Kidney epithelial cell (primary cell): Measurements from ENCODE around the gene GALNT9. TPM values are rescaled to one million over a fixed set of nuclear protein-coding genes. Genes with fewer than 3 reads are reported as not detected.

Experiments used
- DNase-seq: peaks from one replicate; pipeline ENCODE4 v3.0.0-alpha.2; 2010; ENCODE audit warnings: low read depth
- H3K27me3 ChIP-seq: 2 replicates; pipeline ENCODE4 v1.6.0; 2011; ENCODE audit warnings: low read length; ENCODE audit not compliant: control insufficient read depth, insufficient read depth
- H3K36me3 ChIP-seq: 2 replicates; pipeline ENCODE4 v1.5.1; 2011; ENCODE audit warnings: low read length; ENCODE audit not compliant: control insufficient read depth, insufficient read depth
- H3K4me3 ChIP-seq: 2 replicates; pipeline ENCODE4 v1.5.1; 2011; ENCODE audit warnings: low read depth, mild to moderate bottlenecking, control low read depth, low read length
- CTCF ChIP-seq: IDR thresholded peaks from 2 replicates; pipeline ENCODE4 v1.5.1; 2011; ENCODE audit warnings: mild to moderate bottlenecking, moderate library complexity, low read length, control low read depth, inconsistent platforms; ENCODE audit not compliant: insufficient read depth, poor library complexity, severe bottlenecking
- total RNA-seq: library from RNA; depleted of rRNA; stranded (reverse); fragments of >200 nt; gene quantifications from 2 replicates; pipeline ENCODE4 v1.2.3, GENCODE V29; 2015

The GALNT9 gene
- total RNA-seq, 1 donor from 2014 or later = 1.5 TPM

GRCh38 chr12:132172619-132173018 is 156.8 kb downstream of the GALNT9 start:
- H3K27me3 ChIP-seq = peaks cover 60% of the 10 kb centered on the region

GRCh38 chr12:132171968-132172521 is 157.3 kb downstream of the GALNT9 start:
- Histone ChIP-seq H3K27me3 (peaks cover 59% of the 10 kb centered on the region), H3K36me3 (no peaks in the 10 kb centered on the region), H3K4me3 (no peak overlapping the region)
- DNase-seq = no peak
- TF ChIP-seq CTCF = no peak

More at GRCh38 chr12:132172619-132173018, 156.8 kb downstream of the GALNT9 start:
- H3K36me3 ChIP-seq = no peaks in the 10 kb centered on the region
- H3K4me3 ChIP-seq = no peak overlapping the region
- TF ChIP-seq CTCF = no peak
- no peak for DNase-seq

GRCh38 chr12:132171293-132171967 is 158.0 kb downstream of the GALNT9 start:
- TF ChIP-seq CTCF = no peak
- Histone ChIP-seq H3K27me3 (peaks cover 53% of the 10 kb centered on the region), H3K36me3 (no peaks in the 10 kb centered on the region), H3K4me3 (no peak overlapping the region)
- no peak for DNase-seq

- Histone ChIP-seq H3K27me3 (peaks cover 46% of the 10 kb centered on the region), H3K4me3 (no peak overlapping the region), H3K36me3 (no peaks in the 10 kb centered on the region)
- no peak for TF ChIP-seq CTCF
- no peak for DNase-seq
Measured at GRCh38 chr12:132170637-132171292, 158.6 kb downstream of the GALNT9 start.

GRCh38 chr12:132170094-132170636 is 159.2 kb downstream of the GALNT9 start:
- DNase-seq = no peak
- Histone ChIP-seq H3K36me3 (no peaks in the 10 kb centered on the region), H3K27me3 (peaks cover 43% of the 10 kb centered on the region), H3K4me3 (no peak overlapping the region)
- TF ChIP-seq CTCF = no peak
